Smooth muscle cell (in vitro differentiated cells): ENCODE data around the gene GPR137. TPM values are rescaled to one million over a fixed set of nuclear protein-coding genes. Genes with fewer than 3 reads are reported as not detected.

Source experiments
- DNase-seq: peaks from one replicate; lab custom pipeline; 2025; ENCODE audit not compliant: unreplicated experiment; lab: John Stamatoyannopoulos, UW
- H2AFZ ChIP-seq: fragments of 200-600 bp; sonication (generic); 2 replicates; pipeline ENCODE4 v1.6.0; 2016; ENCODE audit warnings: antibody characterized with exemption, low read depth, mild to moderate bottlenecking
- H3F3A ChIP-seq: fragments of 200-600 bp; sonication (generic); 2 replicates; pipeline ENCODE4 v1.6.0; 2017; ENCODE audit warnings: antibody characterized with exemption, low read depth
- H3K27ac ChIP-seq: fragments of 200-600 bp; sonication (generic); 2 replicates; pipeline ENCODE4 v1.5.1; 2016; ENCODE audit warnings: low read depth, mild to moderate bottlenecking
- H3K27me3 ChIP-seq: fragments of 200-600 bp; sonication (generic); 2 replicates; pipeline ENCODE4 v1.6.1; 2016; ENCODE audit warnings: low read depth, mild to moderate bottlenecking
- H3K36me3 ChIP-seq: fragments of 200-600 bp; sonication (generic); 2 replicates; pipeline ENCODE4 v1.5.1; 2016; ENCODE audit warnings: low read depth
- H3K4me1 ChIP-seq: fragments of 200-600 bp; sonication (generic); 2 replicates; pipeline ENCODE4 v1.5.1; 2016; ENCODE audit warnings: low read depth
- H3K4me2 ChIP-seq: fragments of 200-600 bp; sonication (generic); 2 replicates; pipeline ENCODE4 v1.6.0; 2016; ENCODE audit warnings: mild to moderate bottlenecking
- H3K4me3 ChIP-seq: fragments of 200-600 bp; sonication (generic); 2 replicates; pipeline ENCODE4 v1.5.1; 2016; ENCODE audit warnings: mild to moderate bottlenecking
- H3K79me2 ChIP-seq: fragments of 200-600 bp; sonication (generic); 2 replicates; pipeline ENCODE4 v1.6.0; 2016; ENCODE audit warnings: low read depth, mild to moderate bottlenecking
- H3K9ac ChIP-seq: fragments of 200-600 bp; sonication (generic); 2 replicates; pipeline ENCODE4 v1.6.0; 2016; ENCODE audit warnings: low read depth
- H3K9me3 ChIP-seq: fragments of 200-600 bp; sonication (generic); replicated peaks from 2 replicates; pipeline ENCODE4 v1.5.1; 2016; ENCODE audit warnings: low read depth
- H4K20me1 ChIP-seq: fragments of 200-600 bp; sonication (generic); 2 replicates; pipeline ENCODE4 v1.6.0; 2016; ENCODE audit warnings: low read depth
- WGBS: methylation state at CpG from one replicate; pipeline ENCODE4 v1.1.7; 2016; ENCODE audit warnings: low lambda C conversion rate; 5-methylcytosine and 5-hydroxymethylcytosine counted together
- polyA plus RNA-seq: library from polyadenylated mRNA; unstranded; fragments of >200 nt; fragmentation: Nextera tagmentation; extraction: Ambion mirVana; gene quantifications from 2 replicates; pipeline ENCODE4 v1.2.1, GENCODE V29; 2016
- total RNA-seq: library from RNA; depleted of rRNA; stranded (reverse); fragments of >200 nt; gene quantifications from 2 replicates; pipeline ENCODE4 v1.2.3, GENCODE V29; 2014
- TF ChIP-seq, protein P1 (sequence below): fragments of 200-600 bp; sonication (generic); IDR thresholded peaks from 2 replicates; pipeline ENCODE4 v1.5.1; 2017; ENCODE audit warnings: borderline replicate concordance, mild to moderate bottlenecking, antibody characterized with exemption; ENCODE audit not compliant: insufficient read depth, poor library complexity, severe bottlenecking

GPR137 gene
- total and polyA plus RNA-seq, 2 experiments from 2014 or later, result 17.3 to 69.0 TPM

DNA sequence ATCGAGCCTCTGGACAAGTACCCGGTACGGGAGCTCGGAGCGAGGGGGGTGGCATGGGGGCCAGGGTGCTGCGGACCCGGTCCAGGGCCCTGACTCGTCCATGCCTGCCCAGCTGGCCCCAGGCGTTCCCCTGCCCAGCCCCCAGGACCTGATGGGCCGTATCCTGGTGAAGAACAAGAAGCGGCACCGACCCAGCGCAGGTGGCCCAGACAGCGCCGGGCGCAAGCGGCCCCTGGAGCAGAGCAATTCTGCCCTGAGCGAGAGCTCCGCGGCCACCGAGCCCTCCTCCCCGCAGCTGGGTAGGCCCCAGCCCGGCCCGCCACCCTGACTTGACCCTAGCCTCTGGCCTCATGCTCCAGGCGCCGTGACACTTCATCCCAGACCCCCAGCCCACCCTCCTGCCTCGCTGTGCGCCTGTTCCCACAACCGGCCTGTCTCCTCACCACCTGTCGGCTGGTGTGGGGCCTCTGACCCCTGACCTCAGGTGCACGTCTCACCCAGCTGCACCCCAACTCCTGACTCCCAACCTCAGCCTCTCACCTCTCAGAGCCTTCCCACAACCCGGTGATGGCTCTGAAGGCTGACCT, 26.6 kb upstream of the GPR137 start:
- Histone ChIP-seq H3K9me3 (no peaks in the 10 kb centered on the region), H3K27ac (no peak overlapping the region), H3K4me3 (no peak overlapping the region), H3K4me1 (no peaks in the 10 kb centered on the region), H3K27me3 (no peaks in the 10 kb centered on the region), H3F3A (no peaks in the 10 kb centered on the region), H3K79me2 (no peaks in the 10 kb centered on the region), H4K20me1 (peaks cover 13% of the 10 kb centered on the region), H3K4me2 (no peak overlapping the region), H3K36me3 (no peaks in the 10 kb centered on the region), H3K9ac (no peak overlapping the region), H2AFZ (no peak overlapping the region)
- TF ChIP-seq, protein P1, sequence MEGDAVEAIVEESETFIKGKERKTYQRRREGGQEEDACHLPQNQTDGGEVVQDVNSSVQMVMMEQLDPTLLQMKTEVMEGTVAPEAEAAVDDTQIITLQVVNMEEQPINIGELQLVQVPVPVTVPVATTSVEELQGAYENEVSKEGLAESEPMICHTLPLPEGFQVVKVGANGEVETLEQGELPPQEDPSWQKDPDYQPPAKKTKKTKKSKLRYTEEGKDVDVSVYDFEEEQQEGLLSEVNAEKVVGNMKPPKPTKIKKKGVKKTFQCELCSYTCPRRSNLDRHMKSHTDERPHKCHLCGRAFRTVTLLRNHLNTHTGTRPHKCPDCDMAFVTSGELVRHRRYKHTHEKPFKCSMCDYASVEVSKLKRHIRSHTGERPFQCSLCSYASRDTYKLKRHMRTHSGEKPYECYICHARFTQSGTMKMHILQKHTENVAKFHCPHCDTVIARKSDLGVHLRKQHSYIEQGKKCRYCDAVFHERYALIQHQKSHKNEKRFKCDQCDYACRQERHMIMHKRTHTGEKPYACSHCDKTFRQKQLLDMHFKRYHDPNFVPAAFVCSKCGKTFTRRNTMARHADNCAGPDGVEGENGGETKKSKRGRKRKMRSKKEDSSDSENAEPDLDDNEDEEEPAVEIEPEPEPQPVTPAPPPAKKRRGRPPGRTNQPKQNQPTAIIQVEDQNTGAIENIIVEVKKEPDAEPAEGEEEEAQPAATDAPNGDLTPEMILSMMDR, result no peak
- WGBS, result 96% methylated on average over 30 of the region's 32 CpGs
- DNase-seq, result no peak

DNA sequence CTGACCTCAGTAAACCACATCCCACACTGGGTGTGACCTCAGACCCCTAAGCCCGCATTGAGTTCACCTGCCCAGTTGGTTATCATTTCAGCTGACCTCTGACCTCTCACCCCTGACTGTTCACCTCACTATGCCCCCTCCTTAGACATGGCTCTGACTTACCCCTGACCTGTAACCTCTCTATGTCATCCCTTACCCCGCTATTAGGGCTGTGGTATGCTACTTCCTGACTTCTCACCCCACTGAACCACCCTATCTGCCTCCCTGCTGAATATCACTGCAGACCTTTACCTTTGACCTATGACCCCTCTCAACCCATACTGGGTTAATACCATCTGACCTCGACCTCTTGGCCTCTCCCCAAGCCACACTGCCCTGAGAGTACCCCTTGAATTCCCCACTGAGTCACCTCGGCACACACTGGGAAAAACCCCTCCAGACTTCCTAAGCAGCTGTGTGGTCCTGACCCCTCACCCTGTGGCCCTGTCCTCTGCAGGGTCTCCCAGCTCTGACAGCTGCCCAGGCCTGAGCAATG, 26.0 kb upstream of the GPR137 start:
- no peaks in the 10 kb centered on the region for H3K79me2 ChIP-seq
- no peaks in the 10 kb centered on the region for H3F3A ChIP-seq
- H3K36me3 ChIP-seq, result no peaks in the 10 kb centered on the region
- H3K9ac ChIP-seq, result no peak overlapping the region
- no peaks in the 10 kb centered on the region for H3K4me1 ChIP-seq
- H2AFZ ChIP-seq, result no peak overlapping the region
- H3K4me2 ChIP-seq, result no peak overlapping the region
- no peak for DNase-seq
- no peak overlapping the region for H3K27ac ChIP-seq
- TF ChIP-seq, protein P1, result no peak
- no peaks in the 10 kb centered on the region for H3K9me3 ChIP-seq
- no peak overlapping the region for H3K4me3 ChIP-seq
- peaks cover 7% of the 10 kb centered on the region for H4K20me1 ChIP-seq
- 96% methylated on average over 4 of the region's 4 CpGs for WGBS
- H3K27me3 ChIP-seq, result no peaks in the 10 kb centered on the region

DNA sequence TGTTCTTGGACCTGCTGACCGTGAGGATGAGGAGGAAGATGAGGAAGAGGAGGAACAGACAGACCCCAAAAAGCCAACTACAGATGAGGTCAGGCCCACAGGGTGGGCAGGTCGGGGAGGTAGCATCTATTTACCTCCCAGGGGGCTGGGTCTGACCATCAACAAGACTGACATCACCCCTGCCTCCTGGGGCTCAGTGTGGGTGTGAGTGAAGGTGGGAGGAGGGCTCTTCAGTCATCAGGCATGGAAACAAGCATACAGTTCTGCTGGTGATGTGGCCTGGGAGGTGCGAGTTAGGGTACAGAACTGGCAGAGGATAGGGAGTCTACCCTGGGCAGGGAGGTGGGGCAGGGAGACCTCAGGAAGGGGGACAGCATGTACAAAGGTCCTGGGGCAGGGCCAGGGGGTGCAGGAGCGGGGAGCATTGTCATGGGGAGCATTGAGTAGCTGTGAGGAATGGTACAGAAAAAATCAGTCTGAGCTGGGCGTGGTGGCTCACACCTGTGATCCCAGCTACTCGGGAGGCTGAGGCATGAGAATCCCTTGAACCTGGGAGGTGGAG, 25.4 kb upstream of the GPR137 start:
- H2AFZ ChIP-seq, result no peak overlapping the region
- 97% methylated on average over 6 of the region's 6 CpGs for WGBS
- H3K9me3 ChIP-seq, result no peaks in the 10 kb centered on the region
- DNase-seq, result no peak
- no peaks in the 10 kb centered on the region for H3K36me3 ChIP-seq
- no peak overlapping the region for H3K4me3 ChIP-seq
- H4K20me1 ChIP-seq, result peaks cover 5% of the 10 kb centered on the region
- no peaks in the 10 kb centered on the region for H3K79me2 ChIP-seq
- no peak overlapping the region for H3K4me2 ChIP-seq
- H3K9ac ChIP-seq, result no peak overlapping the region
- no peaks in the 10 kb centered on the region for H3F3A ChIP-seq
- no peaks in the 10 kb centered on the region for H3K27me3 ChIP-seq
- TF ChIP-seq, protein P1, result no peak
- no peak overlapping the region for H3K27ac ChIP-seq
- H3K4me1 ChIP-seq, result no peaks in the 10 kb centered on the region
